NCI-H2227 treated with DMSO at 0.1 percent for 48 hours (cell line): ENCODE data around the gene LRRC45.

ENCODE experiments used
- DNase-seq: peaks from one replicate; lab custom pipeline; 2025; lab: John Stamatoyannopoulos, UW

Gene LRRC45

GRCh38 chr17:81994593-81995462 is 28.3 kb upstream of the LRRC45 start:
- DNase-seq: no peak

GRCh38 chr17:81995463-81996231 is 27.5 kb upstream of the LRRC45 start:
- DNase-seq: no peak

- no peak for DNase-seq
Observed at GRCh38 chr17:81996232-81996756, 26.8 kb upstream of the LRRC45 start.

- no peak for DNase-seq
Observed at GRCh38 chr17:81996757-81997441, 26.2 kb upstream of the LRRC45 start.

- no peak for DNase-seq
Observed at GRCh38 chr17:81998212-81998611, 24.9 kb upstream of the LRRC45 start.

- DNase-seq: no peak
Observed at GRCh38 chr17:81998691-81999438, 24.2 kb upstream of the LRRC45 start.

- DNase-seq: no peak
Observed at GRCh38 chr17:81999587-81999975, 23.5 kb upstream of the LRRC45 start.

GRCh38 chr17:81999976-82000802 is 22.9 kb upstream of the LRRC45 start:
- DNase-seq: no peak

DNA sequence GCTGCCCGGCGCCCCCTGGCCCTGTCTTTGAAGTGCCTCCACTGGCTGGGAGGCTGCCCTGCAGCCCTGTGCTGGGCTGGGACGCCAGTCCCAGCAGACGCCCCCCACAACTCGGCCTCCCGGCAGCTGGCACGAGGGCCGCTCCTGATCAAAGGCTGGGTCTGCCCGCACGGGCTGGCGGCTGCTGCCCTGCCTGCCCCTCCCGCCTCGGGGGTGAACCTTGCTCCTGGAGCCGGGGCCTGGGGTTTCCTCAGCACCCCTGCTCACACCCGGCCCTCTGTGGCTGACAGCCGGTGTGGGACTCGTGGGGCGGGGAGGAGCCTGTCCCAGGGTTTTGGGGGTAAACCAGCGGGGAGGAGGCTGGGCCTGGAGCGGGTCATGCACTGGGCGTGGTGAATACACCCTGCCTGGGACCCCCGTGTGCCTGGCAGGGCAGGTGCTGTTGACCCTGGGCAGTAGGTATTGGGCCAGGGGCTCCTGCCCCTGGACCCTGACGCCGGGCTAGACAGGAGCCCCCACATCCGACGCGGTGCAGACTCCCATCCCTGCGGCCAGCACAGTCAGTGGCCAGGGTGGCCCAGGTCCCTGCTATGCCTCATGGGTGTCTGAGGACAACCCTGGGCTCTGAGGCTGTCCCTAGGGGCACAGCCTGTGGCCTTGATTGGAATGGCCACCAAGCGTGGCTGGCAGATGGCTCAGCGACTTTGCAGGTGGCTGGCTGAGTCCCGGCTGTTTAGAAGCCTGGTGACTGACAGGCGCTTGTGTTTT is 22.1 kb upstream of the LRRC45 start:
- no peak for DNase-seq

- no peak for DNase-seq
Observed at GRCh38 chr17:82001571-82002056, 21.5 kb upstream of the LRRC45 start.

GRCh38 chr17:82003411-82004381 is 19.4 kb upstream of the LRRC45 start:
- DNase-seq: no peak

GRCh38 chr17:82004517-82005455 is 18.3 kb upstream of the LRRC45 start:
- no peak for DNase-seq

DNA sequence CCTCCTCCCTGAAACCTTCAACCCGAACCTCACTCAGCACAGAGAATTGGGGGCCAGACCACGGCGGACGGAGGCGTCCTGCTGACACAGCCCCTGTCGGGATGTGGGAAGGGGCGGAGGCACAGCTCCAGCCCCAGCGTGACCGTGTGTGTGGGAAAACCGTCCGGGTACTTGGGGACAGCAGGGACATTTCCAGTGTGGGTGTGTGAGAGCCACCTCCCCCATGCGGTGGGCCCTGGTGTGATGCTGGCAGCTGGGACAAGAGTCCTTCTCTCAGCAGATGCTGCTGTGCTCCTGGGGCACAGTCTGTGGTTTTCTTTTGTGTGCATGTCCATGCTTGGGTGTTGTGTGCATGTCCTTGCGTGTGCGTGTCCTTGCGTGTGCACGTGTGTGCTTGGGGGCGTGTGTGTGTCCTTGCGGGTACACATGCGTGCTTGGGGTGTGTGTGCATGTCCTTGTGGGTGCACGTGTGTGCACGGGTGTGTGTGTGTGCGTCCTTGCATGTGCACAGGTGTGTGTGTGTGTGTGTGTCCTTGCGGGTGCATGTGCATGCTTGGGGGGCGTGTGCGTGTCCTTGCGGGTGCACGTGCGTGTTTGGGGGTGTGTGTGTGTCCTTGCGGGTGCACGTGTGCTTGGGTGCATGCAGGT is 17.3 kb upstream of the LRRC45 start:
- DNase-seq: no peak

- no peak for DNase-seq
Observed at GRCh38 chr17:82006468-82007227, 16.5 kb upstream of the LRRC45 start.

GRCh38 chr17:82007228-82007494 is 15.9 kb upstream of the LRRC45 start:
- DNase-seq: no peak

GRCh38 chr17:82007495-82008257 is 15.4 kb upstream of the LRRC45 start:
- DNase-seq: no peak
